Sigmoid colon (tissue), 4 donors: ENCODE data around the gene POLR1F.

Experiments used
- CTCF ChIP-seq, 4 experiments: fragments of 450-650 bp in 3 of 4; fragments of 200-600 bp in 1 of 4; IDR thresholded peaks; one replicate each; pipeline ENCODE4 v1.5.1; 2016 to 2019; ENCODE audit warnings: antibody characterized with exemption in 4 of 4, mild to moderate bottlenecking in 3 of 4, moderate library complexity in 2 of 4
- EP300 ChIP-seq, 4 donors: sonication (generic); formaldehyde crosslinking; IDR thresholded peaks; one replicate each; pipeline ENCODE4 v1.6.1; 2017; ENCODE audit warnings: antibody characterized with exemption in 4 of 4
- POLR2A ChIP-seq, 2 donors: fragments of 450-650 bp; IDR thresholded peaks; one replicate each; pipeline ENCODE4 v1.6.1; 2016; ENCODE audit warnings: antibody characterized with exemption in 2 of 2, mild to moderate bottlenecking in 2 of 2, moderate library complexity in 2 of 2
- POLR2AphosphoS5 ChIP-seq, 4 donors: sonication (generic); formaldehyde crosslinking; IDR thresholded peaks; one replicate each; pipeline ENCODE4 v1.6.1; 2017; ENCODE audit warnings: antibody characterized with exemption in 4 of 4

GRCh38 chr7:19744075-19744474 is 35.2 kb upstream of the POLR1F start:
- no peak for TF ChIP-seq CTCF (IDR thresholded peaks at IDR 0.05)
- TF ChIP-seq POLR2AphosphoS5 (IDR thresholded peaks at IDR 0.05), result no peak
- TF ChIP-seq POLR2A (IDR thresholded peaks at IDR 0.05), result no peak
- no peak for TF ChIP-seq EP300 (IDR thresholded peaks at IDR 0.05)
